Suppressor macrophage treated with lipopolysaccharide for 1 hour (primary cell): ENCODE results near the gene TECRL.

Experiments used
- DNase-seq, 3 donors: peaks; one replicate each; pipeline ENCODE4 v3.0.0-alpha.2; 2020 to 2022

The TECRL gene

DNA sequence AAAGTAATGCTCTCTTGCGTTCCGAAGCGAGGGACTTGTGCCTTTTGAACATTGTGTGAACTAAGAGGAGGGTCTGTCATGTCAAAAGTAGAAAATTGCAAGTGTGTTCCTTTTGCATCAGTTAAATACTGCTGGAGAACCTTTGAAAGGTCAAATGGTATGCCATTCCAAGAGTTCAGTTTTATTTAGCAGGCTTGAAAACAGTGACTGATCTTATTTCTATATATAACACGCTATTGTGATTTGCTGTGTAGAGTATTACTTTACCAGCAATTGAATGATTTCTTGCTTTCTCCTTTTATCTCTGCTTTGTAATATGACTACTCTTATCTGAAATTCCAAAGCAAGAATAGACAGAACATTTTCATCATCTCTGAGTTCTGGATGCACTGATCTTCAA lies at the start of gene TECRL:
TECRL (minus strand) TSS at position 151 of the 400 bp plus-strand sequence; CDS start at position 52, 99 bp downstream.
- no peak for DNase-seq

GRCh38 chr4:64432674-64433073 lies 23.4 kb upstream of the TECRL start:
- DNase-seq = no peak

- no peak for DNase-seq
Measured at GRCh38 chr4:64430933-64431332, 21.7 kb upstream of the TECRL start.

- no peak for DNase-seq
Measured at GRCh38 chr4:64417974-64418373, 8.7 kb upstream of the TECRL start.

DNA sequence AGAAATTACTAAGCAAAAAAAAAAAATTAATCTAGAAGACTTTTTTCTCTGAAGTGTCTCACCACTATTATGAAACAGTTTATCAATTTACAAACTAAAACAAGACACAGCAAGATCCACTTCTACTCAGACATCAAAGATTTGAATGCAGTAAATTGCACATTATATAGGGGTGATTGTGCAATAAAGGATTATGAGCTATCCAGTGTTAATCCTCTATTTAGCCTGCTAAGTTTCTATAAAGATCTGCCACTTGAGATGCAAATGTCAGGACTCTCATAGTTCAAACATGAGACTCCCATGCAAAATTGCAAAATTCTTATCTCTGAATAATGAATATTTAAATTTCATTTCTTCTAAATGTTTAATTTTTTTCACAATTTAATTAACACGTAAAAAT lies 2.2 kb downstream of the TECRL start:
- no peak for DNase-seq

GRCh38 chr4:64405761-64406160 lies 3.5 kb downstream of the TECRL start:
- DNase-seq = no peak

DNA sequence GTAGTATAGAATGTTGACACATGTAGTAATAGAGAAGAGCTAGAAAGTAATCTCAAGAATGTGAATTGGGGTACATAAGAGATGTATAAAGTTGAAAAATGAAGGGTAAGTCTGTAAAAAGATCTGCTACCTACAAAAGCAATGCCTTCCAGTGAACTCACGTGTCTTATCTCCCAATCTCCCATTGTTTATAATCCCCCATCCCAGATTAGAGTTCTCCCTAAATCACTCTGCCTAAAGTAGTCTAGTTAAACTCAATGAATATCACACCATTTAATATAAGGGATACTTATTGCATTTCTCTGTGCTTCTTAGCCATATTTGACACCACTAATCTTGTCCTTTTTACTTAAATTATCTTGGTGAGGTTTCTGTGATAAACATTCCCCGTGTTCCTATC lies 6.6 kb downstream of the TECRL start:
- no peak for DNase-seq

DNA sequence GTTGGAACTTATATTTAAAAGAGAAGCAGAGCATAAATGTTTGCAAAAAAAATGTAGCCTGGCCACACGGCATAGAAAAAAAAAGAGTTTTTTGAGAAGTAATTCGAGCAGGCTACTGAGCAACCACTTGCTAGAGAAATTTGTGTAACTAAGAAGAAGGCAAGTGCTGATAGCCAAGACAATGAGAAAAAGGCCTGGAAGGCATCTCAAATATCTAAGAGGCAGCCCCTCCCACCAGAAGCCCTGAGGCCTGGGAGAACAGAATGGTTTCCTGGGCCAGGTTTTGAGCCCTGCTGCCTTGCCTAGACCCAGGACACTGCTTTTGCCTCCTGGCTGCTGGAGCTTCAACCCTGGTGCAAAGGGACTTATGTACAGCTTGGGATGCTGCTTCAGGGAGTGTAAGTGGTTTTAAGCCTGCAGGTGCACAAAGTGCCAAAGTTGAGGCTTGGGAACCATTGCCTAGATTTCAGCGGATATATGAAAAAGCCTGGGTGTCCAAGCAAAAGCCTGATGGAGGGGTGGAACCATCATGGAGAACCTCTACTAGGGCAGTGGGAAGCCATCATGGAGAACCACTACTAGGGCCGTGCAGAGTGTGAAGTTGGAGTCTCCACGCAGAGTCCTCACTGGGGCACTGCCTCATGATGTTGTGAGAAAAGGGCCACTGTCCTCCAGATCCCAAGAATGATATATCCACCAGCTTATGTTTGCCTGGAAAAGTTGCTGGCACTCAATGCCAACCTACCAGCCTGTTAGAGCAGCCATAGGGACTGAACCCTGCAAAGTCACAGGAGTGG lies 9.7 kb downstream of the TECRL start:
- no peak for DNase-seq

DNA sequence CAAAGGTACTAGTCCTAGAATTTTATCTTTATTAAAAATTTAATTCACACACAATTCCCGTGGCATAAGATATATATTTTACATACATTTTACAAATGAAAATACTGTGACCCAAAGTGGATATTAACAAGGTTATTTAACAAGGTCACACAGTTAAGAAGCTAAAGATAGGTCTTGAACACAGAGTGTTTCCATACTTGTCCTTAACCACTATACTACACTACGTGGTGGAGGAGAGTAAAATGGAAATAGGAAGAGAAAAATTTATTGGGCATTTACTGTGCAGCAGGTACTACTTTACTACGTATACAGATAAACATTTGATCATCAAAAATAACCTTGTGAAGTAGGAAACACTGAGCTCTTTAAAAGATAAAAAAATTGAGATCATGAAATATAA lies 14.8 kb downstream of the TECRL start:
- DNase-seq = no peak

DNA sequence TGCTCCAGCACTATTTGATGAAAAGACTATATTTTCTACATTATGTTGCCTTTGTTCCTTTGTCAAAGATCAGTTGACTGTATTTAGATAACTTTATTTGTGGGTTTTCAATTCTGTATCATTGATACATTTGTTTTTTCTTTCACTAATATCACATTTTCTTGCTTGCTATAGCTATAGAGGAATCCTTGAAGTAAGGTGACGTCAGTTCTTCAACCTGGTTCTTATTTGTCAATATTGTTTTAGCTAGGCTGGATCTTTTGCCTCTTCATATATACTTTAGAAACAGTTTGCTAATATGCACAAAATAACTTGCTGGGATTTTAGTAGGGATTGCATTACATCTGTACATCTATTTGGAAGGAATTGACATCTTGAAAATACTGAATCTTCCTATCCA lies 21.0 kb downstream of the TECRL start:
- DNase-seq = no peak

DNA sequence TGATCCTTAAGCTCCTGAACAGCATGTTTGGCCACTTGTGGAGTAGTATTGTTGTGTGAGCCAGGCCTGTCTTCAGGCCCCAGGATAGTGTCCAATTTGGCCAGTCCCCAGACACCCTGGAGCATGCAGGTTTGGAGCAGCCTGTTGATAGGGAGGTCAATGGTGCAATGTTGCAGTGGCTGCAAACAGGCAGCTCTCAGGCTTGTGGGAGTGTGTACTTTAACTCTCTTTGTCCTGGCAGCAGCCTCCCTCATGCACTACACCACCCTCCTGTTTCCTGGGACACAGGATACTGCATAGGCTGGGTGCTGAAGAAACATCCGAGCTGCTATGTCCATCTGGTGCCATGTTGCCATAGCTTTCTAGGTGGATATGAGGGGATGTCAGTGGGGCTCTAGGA lies 24.0 kb downstream of the TECRL start:
- no peak for DNase-seq

DNA sequence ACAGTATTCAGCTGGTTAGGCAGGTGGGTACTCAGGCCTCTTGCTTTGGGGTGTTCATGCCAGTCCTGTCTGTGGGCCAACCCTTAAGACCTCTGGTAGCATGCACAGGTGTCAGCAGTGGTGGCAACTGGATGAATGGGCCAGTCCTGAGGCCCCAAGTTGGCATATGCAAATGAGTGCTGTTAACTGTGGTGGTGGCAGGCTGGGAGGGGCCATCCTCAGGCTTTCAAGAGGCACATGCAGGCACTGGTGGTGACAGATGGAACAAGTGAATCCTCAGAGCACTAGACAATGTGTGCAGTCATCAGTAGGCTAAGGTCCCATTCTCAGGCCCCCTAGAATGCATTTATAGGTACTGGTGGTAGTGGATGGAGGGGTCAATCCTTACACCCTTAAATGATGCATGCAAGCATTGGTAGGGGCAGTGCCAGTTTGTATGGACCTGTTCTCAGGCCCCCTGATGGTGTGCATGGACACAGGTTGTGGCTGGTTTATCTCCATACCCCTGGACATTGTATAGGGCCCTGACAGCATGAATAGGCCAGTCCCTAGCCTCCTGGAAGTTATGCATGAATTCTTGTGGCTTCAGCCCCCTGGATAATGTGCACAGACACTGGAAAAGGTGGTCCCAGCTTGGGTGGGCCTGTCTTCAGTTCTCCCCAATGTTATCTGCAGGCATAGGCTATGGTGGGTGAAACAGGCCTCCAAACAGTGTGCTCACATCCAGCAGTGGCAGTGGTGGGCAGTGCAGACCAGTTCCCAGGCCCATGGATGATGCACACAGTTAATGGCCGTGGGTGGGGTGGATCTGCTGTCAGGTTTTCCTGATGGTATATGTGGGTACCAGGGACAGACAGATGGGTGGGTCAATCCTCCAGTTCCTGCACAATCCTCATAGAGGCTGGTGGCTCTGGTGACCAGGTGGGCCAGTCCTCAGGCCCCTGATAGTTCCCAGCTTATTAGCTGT lies 24.7 kb downstream of the TECRL start:
- DNase-seq = no peak

GRCh38 chr4:64368741-64369140 lies 40.5 kb downstream of the TECRL start:
- DNase-seq = no peak

GRCh38 chr4:64361399-64361740 lies 47.9 kb downstream of the TECRL start:
- DNase-seq = no peak

DNA sequence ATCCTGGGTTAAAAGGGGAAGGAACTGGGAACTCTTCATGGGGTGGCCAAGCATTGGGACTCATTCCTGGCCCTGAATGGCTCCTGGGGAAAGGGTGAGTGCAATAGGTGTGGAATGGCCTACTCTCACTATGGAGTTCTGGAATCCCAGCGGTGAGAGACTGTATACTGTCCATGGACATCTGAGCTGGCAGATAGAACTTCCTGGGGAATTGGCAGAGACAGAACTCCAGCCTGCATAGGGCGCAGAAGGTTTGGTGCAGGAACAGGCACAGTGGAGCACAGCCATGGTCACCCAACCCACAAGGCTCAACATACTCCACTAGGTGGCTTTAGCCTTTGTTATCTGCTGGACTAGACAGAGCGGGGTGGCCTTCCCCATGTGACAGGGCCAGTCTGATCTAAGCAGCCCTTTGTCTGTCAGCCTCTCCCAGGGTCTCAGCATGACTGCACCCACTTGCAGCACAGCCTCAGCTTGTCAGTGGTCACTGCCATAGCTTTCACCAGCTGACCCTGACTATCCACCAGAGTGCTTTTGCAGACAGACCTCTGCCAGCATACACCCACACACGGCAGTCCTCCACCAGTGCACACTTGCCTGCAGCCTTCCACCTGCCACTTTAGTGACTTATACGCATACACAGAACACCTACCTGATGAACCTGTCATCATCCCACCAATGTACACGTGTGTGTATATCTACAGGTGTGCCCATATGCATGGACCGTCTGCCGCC lies 48.4 kb downstream of the TECRL start:
- DNase-seq = no peak

GRCh38 chr4:64359489-64359888 lies 49.8 kb downstream of the TECRL start:
- no peak for DNase-seq

- no peak for DNase-seq
Measured at GRCh38 chr4:64353904-64354303, 55.3 kb downstream of the TECRL start.

DNA sequence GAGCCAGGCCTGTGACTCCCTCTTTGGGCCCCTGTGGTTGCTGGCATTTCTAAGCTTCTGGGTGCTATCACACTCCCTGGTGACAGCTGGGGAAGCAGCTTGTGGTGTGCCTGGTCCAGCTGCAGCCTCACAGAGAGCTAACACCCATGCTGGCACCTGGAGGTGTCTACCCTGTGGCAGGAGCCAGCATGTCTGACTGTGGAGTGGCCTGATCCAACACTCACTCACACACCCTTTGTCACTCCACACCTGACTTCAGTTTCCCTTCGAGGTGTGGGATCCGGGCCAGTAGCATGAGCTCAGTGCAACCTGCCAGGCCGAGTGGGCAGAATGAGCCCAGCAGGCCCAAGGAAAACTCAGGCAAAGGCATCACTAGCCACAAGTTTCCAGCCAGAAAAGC lies 67.5 kb downstream of the TECRL start:
- DNase-seq = no peak

DNA sequence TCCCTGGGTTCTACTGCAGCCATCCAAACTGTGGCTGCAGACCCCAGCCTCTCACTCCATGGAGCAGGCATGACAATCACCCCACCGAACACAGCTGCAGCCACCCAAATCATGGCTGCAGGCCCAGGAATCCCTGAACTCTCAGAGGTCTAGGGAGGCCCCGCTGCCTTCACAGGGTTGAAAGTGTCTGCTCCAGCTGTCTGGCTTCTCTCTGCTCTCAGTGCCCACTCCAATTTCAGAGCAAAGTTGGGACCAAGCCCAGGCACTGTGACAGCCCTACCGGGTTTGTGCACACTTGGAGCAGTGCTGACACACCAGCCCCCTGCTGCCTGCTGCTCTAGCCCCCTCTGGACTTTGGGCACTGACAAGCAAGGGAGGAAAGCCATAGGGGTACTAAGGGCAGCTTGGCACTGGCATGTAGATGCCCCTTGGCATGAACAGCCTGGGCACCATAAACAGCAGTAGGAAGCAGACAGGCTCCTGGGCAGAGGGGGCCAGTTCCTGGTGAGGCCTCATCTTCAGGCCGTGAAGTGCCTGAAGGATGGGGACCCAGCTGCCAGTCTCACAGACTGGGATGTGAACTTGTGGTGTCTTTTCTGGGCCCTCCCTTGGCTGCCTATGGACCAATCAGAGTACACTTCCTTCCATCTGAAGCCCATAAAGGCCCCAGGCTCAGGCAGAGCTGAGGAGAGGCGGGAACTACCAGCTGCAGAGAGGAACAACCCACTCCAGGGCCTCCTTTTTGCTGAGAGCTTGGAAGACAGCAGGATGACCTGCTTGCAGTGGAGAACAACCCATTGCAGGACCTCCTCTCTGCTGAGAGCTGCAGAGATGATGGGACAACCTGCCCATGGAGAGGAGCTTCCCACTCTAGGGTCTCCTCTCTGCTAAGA lies 68.8 kb downstream of the TECRL start:
- no peak for DNase-seq

GRCh38 chr4:64334964-64335363 lies 74.3 kb downstream of the TECRL start:
- no peak for DNase-seq

GRCh38 chr4:64330143-64330542 lies 79.1 kb downstream of the TECRL start:
- no peak for DNase-seq

- DNase-seq = no peak
Measured at GRCh38 chr4:64327237-64327636, 82.0 kb downstream of the TECRL start.
